Astrocyte (in vitro differentiated cells and primary cell): ENCODE results near the gene SHOC2. TPM values are rescaled to one million over a fixed set of nuclear protein-coding genes. Genes with fewer than 3 reads are reported as not detected.

Source experiments
- DNase-seq: peaks from one replicate; pipeline ENCODE4 v3.0.0-alpha.2; 2010; ENCODE audit warnings: low read depth
- FAIRE-seq: peaks from 2 replicates; lab custom pipeline; 2011; peaks lifted over from hg19 to GRCh38; lab: Jason Lieb, UNC
- H2AFZ ChIP-seq: 2 replicates; pipeline ENCODE4 v1.6.0; 2012; ENCODE audit warnings: low read depth, low read length, inconsistent platforms
- H3K27ac ChIP-seq: 2 replicates; pipeline ENCODE4 v1.5.1; 2011; ENCODE audit warnings: low read depth, low read length, inconsistent platforms
- H3K27me3 ChIP-seq: 2 replicates; pipeline ENCODE4 v1.6.0; 2011; ENCODE audit warnings: low read length, inconsistent platforms; ENCODE audit not compliant: insufficient read depth
- H3K36me3 ChIP-seq: 2 replicates; pipeline ENCODE4 v1.5.1; 2011; ENCODE audit warnings: low read length, inconsistent platforms; ENCODE audit not compliant: insufficient read depth
- H3K4me1 ChIP-seq: 2 replicates; pipeline ENCODE4 v1.5.1; 2011; ENCODE audit warnings: low read length, inconsistent platforms; ENCODE audit not compliant: insufficient read depth
- H3K4me2 ChIP-seq: 2 replicates; pipeline ENCODE4 v1.6.0; 2012; ENCODE audit warnings: low read length, inconsistent platforms
- H3K4me3 ChIP-seq: 2 replicates; pipeline ENCODE4 v1.5.1; 2011; ENCODE audit warnings: low read depth, mild to moderate bottlenecking, low read length, inconsistent platforms; ENCODE audit not compliant: insufficient read depth
- H3K79me2 ChIP-seq: 2 replicates; pipeline ENCODE4 v1.6.0; 2012; ENCODE audit warnings: mild to moderate bottlenecking, low read length, inconsistent platforms; ENCODE audit not compliant: insufficient read depth
- H3K9ac ChIP-seq: 2 replicates; pipeline ENCODE4 v1.6.0; 2012; ENCODE audit warnings: mild to moderate bottlenecking, low read length, inconsistent platforms
- H3K9me3 ChIP-seq: 2 replicates; pipeline ENCODE4 v1.5.1; 2012; ENCODE audit warnings: low read depth, mild to moderate bottlenecking, low read length, inconsistent platforms; ENCODE audit not compliant: insufficient read depth
- H4K20me1 ChIP-seq: 2 replicates; pipeline ENCODE4 v1.6.0; 2012; ENCODE audit warnings: low read length, inconsistent platforms; ENCODE audit not compliant: insufficient read depth
- H3K27ac Mint-ChIP-seq: one replicate; pipeline ENCODE4 v1.8.0; 2021; ENCODE audit warnings: mild to moderate bottlenecking, mixed read lengths; ENCODE audit not compliant: unreplicated experiment
- H3K27me3 Mint-ChIP-seq: one replicate; pipeline ENCODE4 v1.8.0; 2021; ENCODE audit warnings: low read depth, mixed read lengths; ENCODE audit not compliant: unreplicated experiment
- H3K36me3 Mint-ChIP-seq: one replicate; pipeline ENCODE4 v1.8.0; 2021; ENCODE audit warnings: low read depth, mixed read lengths; ENCODE audit not compliant: unreplicated experiment
- H3K4me1 Mint-ChIP-seq: one replicate; pipeline ENCODE4 v1.8.0; 2021; ENCODE audit warnings: low read depth, mixed read lengths; ENCODE audit not compliant: unreplicated experiment
- H3K4me3 Mint-ChIP-seq: one replicate; pipeline ENCODE4 v1.8.0; 2021; ENCODE audit warnings: mild to moderate bottlenecking, moderate library complexity, mixed read lengths; ENCODE audit not compliant: unreplicated experiment
- H3K9me3 Mint-ChIP-seq: one replicate; pipeline ENCODE4 v1.8.0; 2021; ENCODE audit warnings: mild to moderate bottlenecking, mixed read lengths; ENCODE audit not compliant: unreplicated experiment
- CTCF ChIP-seq: IDR thresholded peaks from 2 replicates; pipeline ENCODE4 v1.5.1; 2011; ENCODE audit warnings: low read depth, mild to moderate bottlenecking, inconsistent platforms, low read length, moderate library complexity; ENCODE audit not compliant: insufficient read depth
- EZH2 ChIP-seq: IDR thresholded peaks from 2 replicates; pipeline ENCODE4 v1.6.1; 2012; ENCODE audit warnings: mild to moderate bottlenecking, low read length, inconsistent platforms; ENCODE audit not compliant: insufficient read depth
- total RNA-seq: library from RNA; stranded (reverse); gene quantifications from 2 replicates; pipeline ENCODE4 v1.2.1, GENCODE V29; 2021

SHOC2 gene
- total RNA-seq, 1 donor from 2014 or later: 80.7 TPM

GRCh38 chr10:110992006-110992800 lies 72.8 kb downstream of the SHOC2 start:
- peaks cover 19% of the 10 kb centered on the region for H3K79me2 ChIP-seq
- no peak overlapping the region for H3K27ac Mint-ChIP-seq

DNA sequence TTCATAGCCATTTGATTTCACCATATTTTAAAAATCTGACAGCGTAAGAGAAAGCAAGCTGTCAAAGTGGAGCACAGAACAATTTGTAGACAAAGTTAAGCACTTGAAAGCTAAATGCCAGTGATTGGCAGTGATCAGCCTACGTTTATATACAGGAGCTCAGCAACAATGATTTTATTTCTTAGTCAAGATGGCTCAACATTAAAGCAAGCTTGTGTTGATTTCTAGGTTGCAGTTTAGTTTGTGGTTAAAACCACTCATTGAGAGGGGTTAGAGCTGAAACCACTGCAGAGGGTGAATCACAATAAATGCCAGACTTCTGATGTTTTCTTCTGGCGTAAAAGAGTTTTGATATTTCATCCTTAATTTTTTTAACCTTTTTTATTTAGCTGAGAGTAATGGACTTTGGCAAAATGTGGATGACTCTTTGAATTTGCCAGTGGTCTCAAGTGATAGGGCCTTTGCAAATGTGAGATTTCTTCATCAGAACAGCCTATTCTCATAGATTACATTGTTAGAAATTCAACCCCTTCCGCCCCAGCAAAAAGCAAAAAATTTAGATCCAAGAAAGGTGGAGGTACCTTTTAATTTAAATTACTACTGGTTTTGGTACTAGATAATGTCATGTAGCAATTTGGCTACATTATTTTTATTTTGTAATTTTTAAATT lies 73.8 kb downstream of the SHOC2 start:
- no peaks in the 10 kb centered on the region for H3K36me3 ChIP-seq
- FAIRE-seq: peak; percentile 82
- peaks cover 31% of the 10 kb centered on the region for H3K4me1 Mint-ChIP-seq
- H3K27ac Mint-ChIP-seq: peak overlapping the region; percentile 42
- no peaks in the 10 kb centered on the region for H3K27me3 ChIP-seq
- peak; percentile 94 for DNase-seq
- H3K27ac ChIP-seq: peak overlapping the region; percentile 3
- H3K4me1 ChIP-seq: peaks cover 23% of the 10 kb centered on the region
- H3K4me2 ChIP-seq: peak overlapping the region; percentile 26
- H3K9me3 Mint-ChIP-seq: no peaks in the 10 kb centered on the region
- H3K79me2 ChIP-seq: peaks cover 22% of the 10 kb centered on the region
- no peak overlapping the region for H3K4me3 ChIP-seq
- no peak overlapping the region for H3K4me3 Mint-ChIP-seq
- no peak overlapping the region for H2AFZ ChIP-seq
- no peak overlapping the region for H3K9ac ChIP-seq
- TF ChIP-seq EZH2: no peak
- TF ChIP-seq CTCF: no peak
- H3K27me3 Mint-ChIP-seq: no peaks in the 10 kb centered on the region
- H3K9me3 ChIP-seq: no peaks in the 10 kb centered on the region
- peaks cover 25% of the 10 kb centered on the region for H4K20me1 ChIP-seq
- peaks cover 9% of the 10 kb centered on the region for H3K36me3 Mint-ChIP-seq

More at GRCh38 chr10:110992006-110992800, 72.8 kb downstream of the SHOC2 start:
- no peaks in the 10 kb centered on the region for H3K27me3 Mint-ChIP-seq
- H3K4me1 ChIP-seq: peaks cover 23% of the 10 kb centered on the region
- no peaks in the 10 kb centered on the region for H3K9me3 ChIP-seq
- peak overlapping the region; percentile 21 for H3K4me3 Mint-ChIP-seq
- peaks cover 9% of the 10 kb centered on the region for H3K36me3 Mint-ChIP-seq
- H3K36me3 ChIP-seq: no peaks in the 10 kb centered on the region
- no peak overlapping the region for H3K4me3 ChIP-seq
- TF ChIP-seq EZH2: no peak
- TF ChIP-seq CTCF: no peak
- no peaks in the 10 kb centered on the region for H3K9me3 Mint-ChIP-seq
- H3K4me2 ChIP-seq: peak overlapping the region; percentile 26
- no peaks in the 10 kb centered on the region for H3K27me3 ChIP-seq
- FAIRE-seq: no peak
- no peak overlapping the region for H3K27ac ChIP-seq
- DNase-seq: peak; percentile 18
- no peak overlapping the region for H2AFZ ChIP-seq
- peaks cover 31% of the 10 kb centered on the region for H3K4me1 Mint-ChIP-seq
- no peak overlapping the region for H3K9ac ChIP-seq
- peaks cover 25% of the 10 kb centered on the region for H4K20me1 ChIP-seq
